NB4 (cell line): ENCODE data around the gene TNFAIP8.

ENCODE experiments used
- CTCF ChIP-seq: IDR thresholded peaks from one replicate; pipeline ENCODE4 v1.5.1; 2012; ENCODE audit warnings: low read depth, low read length
- MYC ChIP-seq: IDR thresholded peaks from 2 replicates; pipeline ENCODE4 v1.6.1; 2011; ENCODE audit warnings: low read depth, low read length
- POLR2A ChIP-seq: IDR thresholded peaks from 2 replicates; pipeline ENCODE4 v1.6.1; 2011; ENCODE audit warnings: mild to moderate bottlenecking; ENCODE audit not compliant: insufficient read length; ENCODE audit errors: extremely low read depth

GRCh38 chr5:119368238-119368630 lies 12.4 kb downstream of the TNFAIP8 start:
- TF ChIP-seq POLR2A (no peak), CTCF (no peak), MYC (no peak)
